Fibroblast of lung (primary cell): ENCODE results near the gene BCL7B. TPM values are rescaled to one million over a fixed set of nuclear protein-coding genes. Genes with fewer than 3 reads are reported as not detected.

ENCODE experiments used
- DNase-seq, 2 donors: peaks; one replicate each; pipeline versions ENCODE4 v3.0.0 to v3.0.0-alpha.2; 2010; ENCODE audit warnings: low read depth in 2 of 2
- H2AFZ ChIP-seq: 2 replicates; pipeline ENCODE4 v1.5.1; 2012; ENCODE audit warnings: low read length, control low read depth, inconsistent platforms
- H3K27ac ChIP-seq: 2 replicates; pipeline ENCODE4 v1.5.1; 2011; ENCODE audit warnings: low read length, control low read depth; ENCODE audit not compliant: insufficient read depth
- H3K27me3 ChIP-seq: 2 replicates; pipeline ENCODE4 v1.5.1; 2011; ENCODE audit warnings: mild to moderate bottlenecking, low read length; ENCODE audit not compliant: control insufficient read depth, insufficient read depth
- H3K36me3 ChIP-seq: 2 replicates; pipeline ENCODE4 v1.5.1; 2011; ENCODE audit warnings: low read length; ENCODE audit not compliant: control insufficient read depth, insufficient read depth
- H3K4me1 ChIP-seq: 2 replicates; pipeline ENCODE4 v1.5.1; 2011; ENCODE audit warnings: low read length; ENCODE audit not compliant: control insufficient read depth, insufficient read depth; ENCODE audit errors: extremely low read depth
- H3K4me2 ChIP-seq: 2 replicates; pipeline ENCODE4 v1.5.1; 2011; ENCODE audit warnings: low read length, control low read depth; ENCODE audit not compliant: insufficient read depth; ENCODE audit errors: extremely low read depth
- H3K4me3 ChIP-seq, 4 experiments: fragments of 200-600 bp in 1 of 4; sonication (generic) in 1 of 4; replicated peaks in 1 of 4; 2 replicates each; pipeline ENCODE4 v1.5.1; 2011 to 2016; ENCODE audit warnings: low read length in 4 of 4, low read depth in 3 of 4, mild to moderate bottlenecking in 3 of 4, control low read depth in 2 of 4, inconsistent platforms in 1 of 4, mixed read lengths in 1 of 4; ENCODE audit not compliant: insufficient read depth in 1 of 4; ENCODE audit errors: control extremely low read depth in 1 of 4
- H3K79me2 ChIP-seq: 2 replicates; pipeline ENCODE4 v1.5.1; 2012; ENCODE audit warnings: mild to moderate bottlenecking, low read length, inconsistent platforms; ENCODE audit not compliant: control insufficient read depth, insufficient read depth
- H3K9ac ChIP-seq: 2 replicates; pipeline ENCODE4 v1.5.1; 2011; ENCODE audit warnings: mild to moderate bottlenecking, low read length, control low read depth; ENCODE audit not compliant: insufficient read depth
- H3K9me3 ChIP-seq: 2 replicates; pipeline ENCODE4 v1.5.1; 2012; ENCODE audit warnings: low read depth, low read length; ENCODE audit not compliant: control insufficient read depth, insufficient read depth
- H4K20me1 ChIP-seq: 2 replicates; pipeline ENCODE4 v1.5.1; 2011; ENCODE audit warnings: low read length; ENCODE audit not compliant: control insufficient read depth, insufficient read depth; ENCODE audit errors: extremely low read depth
- EZH2 ChIP-seq: IDR thresholded peaks from 2 replicates; pipeline ENCODE4 v1.5.1; 2012; ENCODE audit warnings: low read length, control low read depth, mild to moderate bottlenecking; ENCODE audit errors: missing control alignments
- polyA plus RNA-seq, 2 donors: library from polyadenylated mRNA; depleted of rRNA in 1 of 2; stranded (reverse) in 1 of 2; unstranded in 1 of 2; fragments of >200 nt; gene quantifications; 2 replicates each; pipeline ENCODE4 v1.2.1, GENCODE V29; 2011 to 2012; ENCODE audit warnings: missing spikeins in 1 of 2
- total RNA-seq: library from RNA; depleted of rRNA; stranded (reverse); fragments of >200 nt; gene quantifications from 2 replicates; pipeline ENCODE4 v1.2.1, GENCODE V29; 2014
- TF ChIP-seq, protein P1 (sequence below), 2 donors: IDR thresholded peaks in 1 of 2; conservative IDR thresholded peaks in 1 of 2; 1 replicate in 1 of 2; 2 replicates in 1 of 2; pipeline ENCODE4 v1.5.1; 2011 to 2012; ENCODE audit warnings: low read length in 2 of 2, control low read depth in 1 of 2, inconsistent platforms in 1 of 2, low read depth in 1 of 2, mild to moderate bottlenecking in 1 of 2

The BCL7B gene
- total and polyA plus RNA-seq, 2 donors (not counting 1 experiment from before 2014, with no cell fraction given): 26.9 to 53.9 TPM

GRCh38 chr7:73507556-73507955, 49.9 kb downstream of the BCL7B start:
- Histone ChIP-seq H3K4me1 (no peaks in the 10 kb centered on the region), H3K4me2 (no peak overlapping the region), H3K79me2 (peaks cover 53% of the 10 kb centered on the region), H3K27me3 (no peaks in the 10 kb centered on the region), H4K20me1 (no peaks in the 10 kb centered on the region), H3K9me3 (no peaks in the 10 kb centered on the region), H3K9ac (no peak overlapping the region), H2AFZ (no peak overlapping the region), H3K27ac (no peak overlapping the region), H3K4me3 (no peak overlapping the region), H3K36me3 (peaks cover 23% of the 10 kb centered on the region)
- TF ChIP-seq, protein P1, sequence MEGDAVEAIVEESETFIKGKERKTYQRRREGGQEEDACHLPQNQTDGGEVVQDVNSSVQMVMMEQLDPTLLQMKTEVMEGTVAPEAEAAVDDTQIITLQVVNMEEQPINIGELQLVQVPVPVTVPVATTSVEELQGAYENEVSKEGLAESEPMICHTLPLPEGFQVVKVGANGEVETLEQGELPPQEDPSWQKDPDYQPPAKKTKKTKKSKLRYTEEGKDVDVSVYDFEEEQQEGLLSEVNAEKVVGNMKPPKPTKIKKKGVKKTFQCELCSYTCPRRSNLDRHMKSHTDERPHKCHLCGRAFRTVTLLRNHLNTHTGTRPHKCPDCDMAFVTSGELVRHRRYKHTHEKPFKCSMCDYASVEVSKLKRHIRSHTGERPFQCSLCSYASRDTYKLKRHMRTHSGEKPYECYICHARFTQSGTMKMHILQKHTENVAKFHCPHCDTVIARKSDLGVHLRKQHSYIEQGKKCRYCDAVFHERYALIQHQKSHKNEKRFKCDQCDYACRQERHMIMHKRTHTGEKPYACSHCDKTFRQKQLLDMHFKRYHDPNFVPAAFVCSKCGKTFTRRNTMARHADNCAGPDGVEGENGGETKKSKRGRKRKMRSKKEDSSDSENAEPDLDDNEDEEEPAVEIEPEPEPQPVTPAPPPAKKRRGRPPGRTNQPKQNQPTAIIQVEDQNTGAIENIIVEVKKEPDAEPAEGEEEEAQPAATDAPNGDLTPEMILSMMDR (conservative IDR thresholded peaks at IDR 0.05 in 1 of 2, IDR thresholded peaks at IDR 0.05 in 1 of 2; ENCODE audit: low read depth in 1 of 2, low read length in 2 of 2): no peak
- no peak for TF ChIP-seq EZH2
- peak in 1 of 2 donors; percentile 8 for DNase-seq

DNA sequence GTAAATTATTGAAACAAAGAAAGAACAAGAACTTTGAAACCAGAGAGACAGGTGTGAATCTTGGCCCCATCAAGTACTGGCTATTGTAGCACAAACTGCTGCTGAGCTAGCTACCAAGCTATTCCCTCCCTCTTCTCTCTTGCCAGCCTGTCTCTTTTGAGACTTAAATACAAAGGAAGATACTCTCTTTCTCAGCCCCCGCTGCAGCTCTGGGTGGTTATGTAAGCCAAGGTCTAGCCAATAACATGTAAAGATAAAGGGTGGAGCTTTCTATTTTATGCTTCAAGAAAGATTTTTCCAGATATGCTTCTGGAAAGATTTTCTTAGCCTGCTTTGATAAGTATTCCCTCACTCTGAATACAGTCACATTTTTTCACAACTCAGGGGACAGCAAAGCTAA, 52.6 kb downstream of the BCL7B start:
- no peak overlapping the region for H3K4me2 ChIP-seq
- H3K36me3 ChIP-seq: peaks cover 30% of the 10 kb centered on the region
- H4K20me1 ChIP-seq: no peaks in the 10 kb centered on the region
- H3K79me2 ChIP-seq: peaks cover 42% of the 10 kb centered on the region
- no peak overlapping the region for H3K27ac ChIP-seq
- TF ChIP-seq EZH2: no peak
- H2AFZ ChIP-seq: no peak overlapping the region
- no peak for DNase-seq
- no peak overlapping the region for H3K4me3 ChIP-seq
- no peak overlapping the region for H3K9ac ChIP-seq
- no peaks in the 10 kb centered on the region for H3K9me3 ChIP-seq
- H3K27me3 ChIP-seq: no peaks in the 10 kb centered on the region
- H3K4me1 ChIP-seq: no peaks in the 10 kb centered on the region

GRCh38 chr7:73504017-73504416, 53.5 kb downstream of the BCL7B start:
- H4K20me1 ChIP-seq: no peaks in the 10 kb centered on the region

More at GRCh38 chr7:73504017-73504416, 53.5 kb downstream of the BCL7B start:
- no peaks in the 10 kb centered on the region for H3K4me1 ChIP-seq
- no peak overlapping the region for H3K9ac ChIP-seq
- no peak overlapping the region for H3K4me2 ChIP-seq
- TF ChIP-seq, protein P1 (conservative IDR thresholded peaks at IDR 0.05 in 1 of 2, IDR thresholded peaks at IDR 0.05 in 1 of 2; ENCODE audit: low read depth in 1 of 2, low read length in 2 of 2): no peak
- TF ChIP-seq EZH2: no peak
- H3K9me3 ChIP-seq: no peaks in the 10 kb centered on the region
- H3K36me3 ChIP-seq: peaks cover 31% of the 10 kb centered on the region
- peaks cover 38% of the 10 kb centered on the region for H3K79me2 ChIP-seq
- no peaks in the 10 kb centered on the region for H3K27me3 ChIP-seq
- DNase-seq: peak in 1 of 2 donors; percentile 24
- H3K4me3 ChIP-seq: no peak overlapping the region
- no peak overlapping the region for H2AFZ ChIP-seq
- H3K27ac ChIP-seq: no peak overlapping the region
